Stimulated activated naive B cell treated with anti-CD40 and anti-IgM and Interleukin-4, amounts not matched to agents 10 μg/mL and 1 μg/mL and 100 μg/mL, for 72 hours (primary cell): Measurements from ENCODE around the gene URI1.

ENCODE experiments used
- ATAC-seq, 2 donors: fragments of 150-1000 bp; cut with Tn5 transposase; replicated peaks; 2 replicates each; pipeline ENCODE4 v1.10.0; 2021; ENCODE audit warnings: moderate library complexity in 1 of 2
- DNase-seq: peaks from one replicate; pipeline ENCODE4 v3.0.0; 2021
- H3K27ac Mint-ChIP-seq: one replicate; pipeline ENCODE4 v1.8.0; 2022; ENCODE audit warnings: mild to moderate bottlenecking, mixed read lengths
- H3K27me3 Mint-ChIP-seq, 2 donors: one replicate each; pipeline ENCODE4 v1.8.0; 2022; ENCODE audit warnings: mixed read lengths in 2 of 2
- H3K36me3 Mint-ChIP-seq, 2 donors: one replicate each; pipeline ENCODE4 v1.8.0; 2022; ENCODE audit warnings: mixed read lengths in 2 of 2, mild to moderate bottlenecking in 1 of 2
- H3K4me1 Mint-ChIP-seq, 2 donors: one replicate each; pipeline ENCODE4 v1.8.0; 2022; ENCODE audit warnings: mixed read lengths in 2 of 2, mild to moderate bottlenecking in 1 of 2
- H3K4me3 Mint-ChIP-seq, 2 donors: one replicate each; pipeline ENCODE4 v1.8.0; 2022; ENCODE audit warnings: mild to moderate bottlenecking in 2 of 2, mixed read lengths in 2 of 2, moderate library complexity in 1 of 2
- H3K9me3 Mint-ChIP-seq, 2 donors: one replicate each; pipeline ENCODE4 v1.8.0; 2022; ENCODE audit warnings: mixed read lengths in 2 of 2, mild to moderate bottlenecking in 1 of 2

Gene URI1

GRCh38 chr19:30004403-30004802 lies 62.4 kb downstream of the URI1 start:
- ATAC-seq: no peak
- H3K9me3 Mint-ChIP-seq: peaks cover 2 to 9% of the 10 kb centered on the region in 2 donors
- peak overlapping the region; percentile 74 for H3K27ac Mint-ChIP-seq
- no peak for DNase-seq
- H3K4me3 Mint-ChIP-seq: no peak overlapping the region
- no peaks in the 10 kb centered on the region for H3K27me3 Mint-ChIP-seq
- peaks cover 42 to 47% of the 10 kb centered on the region in 2 donors for H3K36me3 Mint-ChIP-seq
- peaks cover 17 to 30% of the 10 kb centered on the region in 2 donors for H3K4me1 Mint-ChIP-seq

- Mint-ChIP-seq H3K27ac (no peak overlapping the region), H3K9me3 (no peaks in the 10 kb centered on the region), H3K36me3 (peaks cover 33 to 37% of the 10 kb centered on the region in 2 donors), H3K4me3 (no peak overlapping the region), H3K27me3 (no peaks in the 10 kb centered on the region), H3K4me1 (peaks cover 14 to 19% of the 10 kb centered on the region in 2 donors)
- ATAC-seq: no peak
- DNase-seq: no peak
Measured at GRCh38 chr19:30006207-30006606, 64.2 kb downstream of the URI1 start.

GRCh38 chr19:30008169-30008568 lies 66.1 kb downstream of the URI1 start:
- H3K36me3 Mint-ChIP-seq: peaks cover 33 to 39% of the 10 kb centered on the region in 2 donors

GRCh38 chr19:30009013-30009412 lies 67.0 kb downstream of the URI1 start:
- Mint-ChIP-seq H3K27ac (no peak overlapping the region), H3K27me3 (no peaks in the 10 kb centered on the region), H3K4me3 (no peak overlapping the region), H3K36me3 (peaks cover 37 to 45% of the 10 kb centered on the region in 2 donors), H3K4me1 (peaks cover 7 to 8% of the 10 kb centered on the region in 2 donors), H3K9me3 (no peaks in the 10 kb centered on the region)
- DNase-seq (no peak), ATAC-seq (no peak)

More at GRCh38 chr19:30008169-30008568, 66.1 kb downstream of the URI1 start:
- no peak for ATAC-seq
- Mint-ChIP-seq H3K9me3 (no peaks in the 10 kb centered on the region), H3K27me3 (no peaks in the 10 kb centered on the region), H3K27ac (no peak overlapping the region), H3K4me1 (peaks cover 8 to 12% of the 10 kb centered on the region in 2 donors), H3K4me3 (no peak overlapping the region)
- no peak for DNase-seq

GRCh38 chr19:30011051-30011578 lies 69.1 kb downstream of the URI1 start:
- no peak overlapping the region for H3K4me3 Mint-ChIP-seq
- no peak overlapping the region for H3K27ac Mint-ChIP-seq
- no peak for DNase-seq
- H3K36me3 Mint-ChIP-seq: peaks cover 30 to 38% of the 10 kb centered on the region in 2 donors
- H3K9me3 Mint-ChIP-seq: no peaks in the 10 kb centered on the region
- peaks cover 3 to 4% of the 10 kb centered on the region in 2 donors for H3K4me1 Mint-ChIP-seq
- ATAC-seq: no peak
- H3K27me3 Mint-ChIP-seq: no peaks in the 10 kb centered on the region

GRCh38 chr19:30014770-30015169 lies 72.7 kb downstream of the URI1 start:
- DNase-seq (no peak), ATAC-seq (no peak)
- no peaks in the 10 kb centered on the region for H3K9me3 Mint-ChIP-seq
- H3K4me3 Mint-ChIP-seq: no peak overlapping the region
- peaks cover 20 to 33% of the 10 kb centered on the region in 2 donors for H3K36me3 Mint-ChIP-seq
- no peaks in the 10 kb centered on the region for H3K27me3 Mint-ChIP-seq
- H3K27ac Mint-ChIP-seq: no peak overlapping the region
- H3K4me1 Mint-ChIP-seq: peaks cover 5 to 17% of the 10 kb centered on the region in 2 donors

GRCh38 chr19:30017172-30017571 lies 75.1 kb downstream of the URI1 start:
- Mint-ChIP-seq H3K9me3 (no peaks in the 10 kb centered on the region), H3K27ac (peak overlapping the region; percentile 42), H3K36me3 (peaks cover 14 to 33% of the 10 kb centered on the region in 2 donors), H3K4me3 (peak overlapping the region in 1 of 2 donors; percentile 3), H3K27me3 (no peaks in the 10 kb centered on the region), H3K4me1 (peaks cover 5 to 17% of the 10 kb centered on the region in 2 donors)
- DNase-seq (no peak), ATAC-seq (peak; percentile 100)

GRCh38 chr19:30020189-30020588 lies 78.2 kb downstream of the URI1 start:
- Mint-ChIP-seq H3K27me3 (no peaks in the 10 kb centered on the region), H3K27ac (no peak overlapping the region), H3K4me3 (no peak overlapping the region), H3K4me1 (peaks cover 11 to 27% of the 10 kb centered on the region in 2 donors), H3K9me3 (no peaks in the 10 kb centered on the region), H3K36me3 (peaks cover 18 to 32% of the 10 kb centered on the region in 2 donors)
- DNase-seq: no peak
- ATAC-seq: no peak

GRCh38 chr19:30022659-30023058 lies 80.6 kb downstream of the URI1 start:
- DNase-seq (no peak), ATAC-seq (no peak)
- Mint-ChIP-seq H3K9me3 (no peaks in the 10 kb centered on the region), H3K4me3 (no peak overlapping the region), H3K27ac (no peak overlapping the region), H3K4me1 (peaks cover 10 to 18% of the 10 kb centered on the region in 2 donors), H3K36me3 (peaks cover 19 to 37% of the 10 kb centered on the region in 2 donors), H3K27me3 (no peaks in the 10 kb centered on the region)

GRCh38 chr19:30023330-30023729 lies 81.3 kb downstream of the URI1 start:
- ATAC-seq (peak in 1 of 2 donors; percentile 27), DNase-seq (no peak)
- H3K27ac Mint-ChIP-seq: no peak overlapping the region
- H3K27me3 Mint-ChIP-seq: no peaks in the 10 kb centered on the region
- peaks cover 21 to 40% of the 10 kb centered on the region in 2 donors for H3K36me3 Mint-ChIP-seq
- H3K4me1 Mint-ChIP-seq: peaks cover 9 to 17% of the 10 kb centered on the region in 2 donors
- no peak overlapping the region for H3K4me3 Mint-ChIP-seq
- H3K9me3 Mint-ChIP-seq: no peaks in the 10 kb centered on the region

GRCh38 chr19:30024091-30024490 lies 82.1 kb downstream of the URI1 start:
- peaks cover 19 to 37% of the 10 kb centered on the region in 2 donors for H3K36me3 Mint-ChIP-seq
- ATAC-seq: no peak
- peaks cover 12 to 20% of the 10 kb centered on the region in 2 donors for H3K4me1 Mint-ChIP-seq
- H3K9me3 Mint-ChIP-seq: peaks cover 0 to 3% of the 10 kb centered on the region in 2 donors
- H3K4me3 Mint-ChIP-seq: no peak overlapping the region
- DNase-seq: no peak
- H3K27me3 Mint-ChIP-seq: no peaks in the 10 kb centered on the region
- no peak overlapping the region for H3K27ac Mint-ChIP-seq

GRCh38 chr19:30026933-30027332 lies 84.9 kb downstream of the URI1 start:
- peaks cover 26 to 46% of the 10 kb centered on the region in 2 donors for H3K36me3 Mint-ChIP-seq
- H3K27me3 Mint-ChIP-seq: no peaks in the 10 kb centered on the region

GRCh38 chr19:30028118-30028991 lies 86.3 kb downstream of the URI1 start:
- no peak for ATAC-seq
- no peak for DNase-seq
- Mint-ChIP-seq H3K27me3 (no peaks in the 10 kb centered on the region), H3K36me3 (peaks cover 24 to 53% of the 10 kb centered on the region in 2 donors), H3K4me3 (no peak overlapping the region), H3K9me3 (peaks cover 2 to 10% of the 10 kb centered on the region in 2 donors), H3K4me1 (peaks cover 34 to 38% of the 10 kb centered on the region in 2 donors), H3K27ac (no peak overlapping the region)

More at GRCh38 chr19:30026933-30027332, 84.9 kb downstream of the URI1 start:
- Mint-ChIP-seq H3K9me3 (peaks cover 0 to 7% of the 10 kb centered on the region in 2 donors), H3K4me3 (no peak overlapping the region), H3K4me1 (peaks cover 32 to 40% of the 10 kb centered on the region in 2 donors), H3K27ac (no peak overlapping the region)
- no peak for DNase-seq
- ATAC-seq: no peak

- Mint-ChIP-seq H3K27me3 (no peaks in the 10 kb centered on the region), H3K36me3 (peaks cover 27 to 56% of the 10 kb centered on the region in 2 donors), H3K27ac (no peak overlapping the region), H3K4me1 (peaks cover 29 to 32% of the 10 kb centered on the region in 2 donors), H3K9me3 (peaks cover 2 to 13% of the 10 kb centered on the region in 2 donors), H3K4me3 (peak overlapping the region in 1 of 2 donors; percentile 17)
- ATAC-seq (no peak), DNase-seq (no peak)
Measured at GRCh38 chr19:30028992-30029343, 86.9 kb downstream of the URI1 start.
